HG03571 (cell line): ENCODE measurements around the gene GABRG3.

Experiments
- ATAC-seq: cut with Tn5 transposase; IDR thresholded peaks from one replicate; pipeline ENCODE4 v1.9.1; 2021; ENCODE audit not compliant: unreplicated experiment

Gene GABRG3

GRCh38 chr15:27456807-27457206 is 485.8 kb downstream of the GABRG3 start:
- no peak for ATAC-seq

DNA sequence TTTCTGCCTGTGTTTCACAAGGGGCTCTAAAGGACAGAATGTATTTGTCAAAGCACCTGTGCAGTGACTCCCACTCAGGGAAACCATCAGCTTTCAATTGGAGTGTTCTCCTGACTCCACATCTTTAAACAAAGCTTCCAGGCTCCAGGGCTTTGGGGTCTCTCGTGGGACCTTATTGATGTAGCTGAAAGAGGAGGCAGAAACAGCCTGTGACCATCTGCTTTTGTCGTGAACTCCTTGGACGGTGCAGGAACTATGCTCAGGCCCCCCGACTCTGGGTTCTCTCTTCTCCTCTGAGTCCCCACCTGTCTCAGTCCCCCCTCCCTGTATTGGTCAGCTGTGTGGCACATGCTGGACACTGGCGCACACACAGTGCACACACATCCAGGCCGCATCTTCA is 486.8 kb downstream of the GABRG3 start:
- no peak for ATAC-seq

GRCh38 chr15:27458345-27459084 is 487.5 kb downstream of the GABRG3 start:
- ATAC-seq: no peak

GRCh38 chr15:27459836-27460235 is 488.9 kb downstream of the GABRG3 start:
- no peak for ATAC-seq

- no peak for ATAC-seq
Observed at GRCh38 chr15:27461181-27461580, 490.2 kb downstream of the GABRG3 start.

GRCh38 chr15:27463525-27464088 is 492.6 kb downstream of the GABRG3 start:
- no peak for ATAC-seq

- no peak for ATAC-seq
Observed at GRCh38 chr15:27464941-27465612, 494.1 kb downstream of the GABRG3 start.

GRCh38 chr15:27466758-27467157 is 495.8 kb downstream of the GABRG3 start:
- no peak for ATAC-seq

GRCh38 chr15:27468151-27468591 is 497.2 kb downstream of the GABRG3 start:
- no peak for ATAC-seq

DNA sequence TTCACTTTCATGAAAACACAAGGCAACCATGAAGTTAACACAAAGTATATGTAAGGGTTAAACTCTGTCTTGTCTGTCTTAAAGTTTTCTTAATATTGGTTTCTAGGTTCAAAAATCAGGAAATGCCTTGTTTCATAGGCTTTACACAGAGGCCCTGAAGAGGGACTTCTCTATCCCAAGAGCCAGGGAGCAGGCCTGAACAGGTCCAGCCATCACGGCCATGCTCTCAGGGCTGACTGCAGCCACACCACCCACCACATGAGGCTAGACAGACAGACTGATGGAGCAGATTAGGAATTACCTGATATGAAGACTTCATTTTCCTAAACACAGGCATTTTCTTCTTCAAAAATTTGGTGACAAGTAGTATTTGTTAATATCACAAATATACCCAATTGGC is 502.9 kb downstream of the GABRG3 start:
- no peak for ATAC-seq

DNA sequence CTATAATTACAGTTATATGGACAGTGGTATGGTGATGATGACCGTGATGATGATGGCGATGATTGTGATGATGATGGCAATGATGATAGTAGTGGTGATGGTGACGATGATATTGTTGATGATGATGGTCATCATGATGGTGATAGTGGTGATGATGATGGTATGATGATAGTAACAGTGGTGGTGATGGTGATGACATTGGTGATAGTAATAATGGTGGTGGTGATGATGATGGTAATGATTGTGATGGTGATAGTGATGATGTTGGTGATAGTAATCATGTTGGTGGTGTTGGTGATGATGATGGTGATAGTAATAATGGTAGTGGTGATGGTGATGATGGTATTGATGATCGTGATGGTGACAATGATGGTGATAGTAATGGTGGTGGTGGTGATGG is 504.4 kb downstream of the GABRG3 start:
- no peak for ATAC-seq

- no peak for ATAC-seq
Observed at GRCh38 chr15:27479296-27480140, 508.5 kb downstream of the GABRG3 start.

GRCh38 chr15:27480141-27480530 is 509.2 kb downstream of the GABRG3 start:
- ATAC-seq: no peak

DNA sequence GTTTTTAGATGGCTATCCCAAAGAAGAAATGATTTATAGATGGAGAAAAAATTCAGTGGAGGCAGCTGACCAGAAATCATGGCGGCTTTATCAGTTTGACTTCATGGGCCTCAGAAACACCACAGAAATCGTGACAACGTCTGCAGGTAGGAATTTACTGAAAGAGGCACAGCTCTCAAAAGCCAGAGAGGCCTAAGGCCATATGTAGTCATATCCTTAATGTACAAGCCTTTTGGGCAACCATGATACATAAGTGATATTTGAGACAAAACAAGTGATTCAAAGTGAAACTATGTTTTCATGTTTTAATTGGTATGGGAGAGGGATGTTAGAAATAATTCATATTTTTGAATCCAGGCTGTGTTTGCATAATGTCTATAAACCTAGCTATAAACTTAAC is 509.7 kb downstream of the GABRG3 start:
- ATAC-seq: no peak

- no peak for ATAC-seq
Observed at GRCh38 chr15:27481768-27482167, 510.8 kb downstream of the GABRG3 start.

DNA sequence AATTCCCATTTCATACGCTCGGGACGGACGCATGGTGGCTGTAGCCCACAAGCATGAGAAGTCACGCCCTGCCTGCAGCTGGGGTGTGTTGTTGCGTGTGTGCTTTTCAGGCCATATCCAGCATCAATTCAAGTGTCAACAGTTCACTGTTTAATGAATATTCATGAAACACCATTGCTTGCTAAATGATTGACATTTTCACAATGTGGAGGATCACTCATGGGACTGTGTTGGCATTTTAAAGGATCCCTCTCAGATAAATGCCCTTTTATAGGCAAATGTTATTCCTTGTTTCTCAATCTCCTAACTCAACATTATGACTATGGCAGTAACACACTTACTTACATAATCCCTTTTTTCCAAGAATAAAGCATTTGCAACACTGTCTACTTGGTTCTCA is 511.3 kb downstream of the GABRG3 start:
- ATAC-seq: no peak

DNA sequence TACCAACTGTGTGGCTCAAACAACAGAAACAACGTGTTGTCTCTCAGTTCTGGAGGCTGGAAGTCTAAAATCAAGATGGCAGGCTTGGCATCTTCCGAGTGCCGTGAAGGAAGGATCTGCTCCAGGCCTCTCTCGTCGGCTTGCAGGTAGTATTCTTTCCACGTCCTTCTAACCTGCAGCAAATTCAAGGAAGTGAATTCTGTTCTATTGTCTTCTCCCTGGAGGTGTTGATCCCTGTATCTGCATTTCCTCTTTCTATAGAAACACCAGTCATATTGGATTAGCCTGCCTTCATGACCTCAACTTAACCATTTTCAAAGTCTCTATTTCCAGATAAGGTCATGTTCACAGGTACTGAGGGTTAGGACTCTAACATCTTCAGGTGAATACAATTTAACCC is 512.1 kb downstream of the GABRG3 start:
- ATAC-seq: no peak

GRCh38 chr15:27485265-27485664 is 514.3 kb downstream of the GABRG3 start:
- no peak for ATAC-seq

- ATAC-seq: no peak
Observed at GRCh38 chr15:27486051-27486450, 515.1 kb downstream of the GABRG3 start.

DNA sequence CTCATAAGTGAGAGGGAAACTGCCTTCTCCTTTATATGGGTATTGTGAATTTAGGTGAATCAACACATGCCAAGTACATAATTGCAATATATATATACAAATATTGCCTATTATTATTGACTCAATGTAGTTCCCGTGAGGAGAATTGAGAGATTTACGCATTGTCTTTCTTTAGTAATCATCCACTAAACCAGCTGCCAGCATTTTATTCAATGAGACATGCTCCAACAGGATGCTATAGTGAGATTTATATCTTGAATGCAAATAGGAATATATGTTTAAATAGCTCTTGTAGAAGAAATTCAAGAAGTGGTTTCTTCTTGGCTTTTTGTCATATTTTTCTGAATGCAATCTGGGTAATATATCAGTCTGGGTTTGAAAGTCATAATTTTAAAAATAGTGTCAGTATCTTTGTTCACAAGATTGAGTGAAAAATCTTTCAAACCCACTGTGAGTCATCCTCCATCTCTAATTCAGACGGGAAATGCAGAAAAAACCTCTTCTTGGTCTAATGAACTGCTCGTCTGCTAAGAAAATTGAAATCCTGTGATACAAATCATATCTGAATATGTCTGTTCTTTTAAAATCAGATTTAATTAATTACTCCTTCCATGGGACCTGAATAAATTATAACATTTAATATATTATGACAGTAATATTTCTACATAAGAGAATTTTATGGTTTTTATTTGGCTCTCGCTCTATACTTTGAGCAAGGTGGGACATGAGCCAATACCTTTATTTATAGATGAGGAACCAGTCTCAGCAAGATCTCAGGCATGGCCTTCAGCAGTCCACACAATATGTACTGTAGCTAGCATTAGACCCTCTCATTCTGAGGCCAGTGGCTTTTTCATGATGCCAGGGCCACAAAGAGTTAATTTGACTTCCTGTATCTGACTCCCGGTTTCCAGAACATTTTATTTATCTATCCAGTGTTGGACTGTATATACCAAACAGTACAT is 516.0 kb downstream of the GABRG3 start:
- ATAC-seq: no peak
